Effector memory CD8-positive, alpha-beta T cell (primary cell): ENCODE measurements around the gene HMG20A.

ENCODE experiments used
- ATAC-seq: fragments of 150-1000 bp; cut with Tn5 transposase; replicated peaks from 2 replicates; pipeline ENCODE4 v1.10.0; 2021; ENCODE audit warnings: mild to moderate bottlenecking, moderate library complexity
- DNase-seq, 3 experiments: peaks; one replicate each; pipeline ENCODE4 v3.0.0; 2021
- H3K27ac Mint-ChIP-seq, 2 donors: one replicate each; pipeline ENCODE4 v1.8.0; 2022; ENCODE audit warnings: mild to moderate bottlenecking in 2 of 2, mixed read lengths in 2 of 2, moderate library complexity in 2 of 2
- H3K27me3 Mint-ChIP-seq, 2 donors: one replicate each; pipeline ENCODE4 v1.8.0; 2022; ENCODE audit warnings: mixed read lengths in 2 of 2
- H3K36me3 Mint-ChIP-seq: one replicate; pipeline ENCODE4 v1.8.0; 2022; ENCODE audit warnings: mild to moderate bottlenecking, moderate library complexity, mixed read lengths; ENCODE audit not compliant: insufficient read depth
- H3K4me1 Mint-ChIP-seq, 2 donors: one replicate each; pipeline ENCODE4 v1.8.0; 2022; ENCODE audit warnings: low read depth in 2 of 2, mixed read lengths in 2 of 2
- H3K4me3 Mint-ChIP-seq, 2 donors: one replicate each; pipeline ENCODE4 v1.8.0; 2022; ENCODE audit warnings: mild to moderate bottlenecking in 2 of 2, mixed read lengths in 2 of 2, moderate library complexity in 2 of 2
- H3K9me3 Mint-ChIP-seq, 2 donors: one replicate each; pipeline ENCODE4 v1.8.0; 2022; ENCODE audit warnings: mixed read lengths in 2 of 2

The HMG20A gene

DNA sequence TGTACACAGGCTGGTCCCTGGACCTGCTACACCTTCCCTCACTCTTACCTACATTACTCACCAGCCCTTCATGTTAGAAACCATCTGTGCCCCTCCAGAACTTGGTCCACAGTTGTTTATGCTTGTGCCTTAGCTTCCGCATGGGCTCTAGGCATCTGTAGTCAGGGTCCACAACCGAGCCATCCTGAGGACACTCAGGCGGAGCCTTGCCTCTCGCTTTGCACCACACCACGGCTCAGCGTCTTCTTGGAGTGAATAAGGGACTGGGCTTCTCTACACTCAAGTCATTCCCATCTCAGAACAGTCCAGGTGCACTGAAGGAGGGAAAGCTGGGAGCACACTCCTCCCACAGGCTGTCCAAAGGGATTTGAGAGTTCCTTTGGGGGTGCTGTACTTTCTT is 97.8 kb downstream of the HMG20A start:
- DNase-seq, result no peak
- Mint-ChIP-seq H3K27ac (no peak overlapping the region), H3K9me3 (no peaks in the 10 kb centered on the region), H3K4me3 (no peak overlapping the region), H3K4me1 (no peaks in the 10 kb centered on the region), H3K27me3 (no peaks in the 10 kb centered on the region), H3K36me3 (no peaks in the 10 kb centered on the region)
- no peak for ATAC-seq

DNA sequence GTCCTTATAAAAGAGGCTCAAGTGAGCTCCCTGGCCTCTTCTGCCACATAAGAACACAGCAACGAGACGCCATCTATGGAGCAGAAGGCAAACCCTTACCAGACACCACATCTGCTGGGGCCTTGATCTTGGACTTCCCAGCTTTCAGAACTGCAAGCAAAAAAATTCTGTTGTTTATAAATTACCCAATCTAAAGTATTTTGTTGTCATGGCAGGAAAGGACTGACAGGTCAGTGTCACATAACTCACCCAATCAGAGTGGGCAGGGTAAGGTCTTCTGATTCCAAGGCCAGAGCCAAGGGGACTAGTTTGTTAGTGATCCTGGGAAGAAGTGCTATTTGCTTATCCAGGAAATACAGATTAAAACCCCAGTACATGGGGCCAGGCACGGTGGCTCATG is 98.9 kb downstream of the HMG20A start:
- H3K4me3 Mint-ChIP-seq, result no peak overlapping the region
- no peaks in the 10 kb centered on the region for H3K9me3 Mint-ChIP-seq
- DNase-seq, result no peak
- ATAC-seq, result no peak
- no peak overlapping the region for H3K27ac Mint-ChIP-seq
- no peaks in the 10 kb centered on the region for H3K4me1 Mint-ChIP-seq
- no peaks in the 10 kb centered on the region for H3K36me3 Mint-ChIP-seq
- no peaks in the 10 kb centered on the region for H3K27me3 Mint-ChIP-seq

DNA sequence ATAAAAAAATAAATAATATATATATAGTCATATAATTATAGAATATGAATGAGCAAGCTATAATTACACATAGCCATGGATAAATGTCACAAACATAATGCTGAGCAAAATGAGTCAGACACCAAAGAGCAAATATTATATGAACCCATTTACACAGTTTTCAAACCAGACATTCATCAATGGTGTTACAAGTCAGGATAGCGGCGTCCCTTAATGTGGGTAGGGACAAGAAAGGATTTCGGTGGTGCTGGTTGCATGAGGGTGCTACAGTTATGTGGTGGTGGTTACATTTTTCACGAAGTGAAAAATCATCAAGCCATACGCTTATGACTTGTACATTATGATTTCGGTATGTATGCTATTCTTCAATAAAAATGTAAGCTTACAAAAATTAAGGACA is 100.5 kb downstream of the HMG20A start:
- H3K27me3 Mint-ChIP-seq, result no peaks in the 10 kb centered on the region
- H3K4me3 Mint-ChIP-seq, result no peak overlapping the region
- ATAC-seq (no peak), DNase-seq (no peak)
- H3K4me1 Mint-ChIP-seq, result no peaks in the 10 kb centered on the region
- no peak overlapping the region for H3K27ac Mint-ChIP-seq
- H3K36me3 Mint-ChIP-seq, result no peaks in the 10 kb centered on the region
- no peaks in the 10 kb centered on the region for H3K9me3 Mint-ChIP-seq

DNA sequence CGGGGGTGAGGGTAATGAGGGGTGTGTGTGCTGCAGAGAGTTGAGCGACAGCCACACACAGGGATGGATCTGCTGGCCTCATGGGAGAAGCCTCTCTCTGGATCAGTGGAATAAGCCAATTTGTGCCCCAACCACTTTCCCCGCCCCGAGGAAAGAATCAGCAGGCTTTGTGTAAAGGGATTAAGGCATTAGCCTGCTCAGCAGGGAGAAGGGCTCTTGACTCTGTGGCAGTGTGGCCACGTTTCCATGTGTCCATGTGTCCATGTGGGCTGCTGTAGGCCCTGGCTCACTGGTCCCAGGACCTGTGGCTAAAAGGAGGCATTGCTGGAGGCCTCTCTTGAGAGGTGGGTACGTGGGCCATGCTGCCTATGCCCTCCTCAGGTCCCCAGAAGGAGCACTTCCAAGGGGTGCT is 104.7 kb downstream of the HMG20A start:
- no peak overlapping the region for H3K27ac Mint-ChIP-seq
- no peak overlapping the region for H3K4me3 Mint-ChIP-seq
- H3K9me3 Mint-ChIP-seq, result no peaks in the 10 kb centered on the region
- H3K36me3 Mint-ChIP-seq, result no peaks in the 10 kb centered on the region
- no peaks in the 10 kb centered on the region for H3K4me1 Mint-ChIP-seq
- H3K27me3 Mint-ChIP-seq, result no peaks in the 10 kb centered on the region
- DNase-seq (no peak), ATAC-seq (no peak)

DNA sequence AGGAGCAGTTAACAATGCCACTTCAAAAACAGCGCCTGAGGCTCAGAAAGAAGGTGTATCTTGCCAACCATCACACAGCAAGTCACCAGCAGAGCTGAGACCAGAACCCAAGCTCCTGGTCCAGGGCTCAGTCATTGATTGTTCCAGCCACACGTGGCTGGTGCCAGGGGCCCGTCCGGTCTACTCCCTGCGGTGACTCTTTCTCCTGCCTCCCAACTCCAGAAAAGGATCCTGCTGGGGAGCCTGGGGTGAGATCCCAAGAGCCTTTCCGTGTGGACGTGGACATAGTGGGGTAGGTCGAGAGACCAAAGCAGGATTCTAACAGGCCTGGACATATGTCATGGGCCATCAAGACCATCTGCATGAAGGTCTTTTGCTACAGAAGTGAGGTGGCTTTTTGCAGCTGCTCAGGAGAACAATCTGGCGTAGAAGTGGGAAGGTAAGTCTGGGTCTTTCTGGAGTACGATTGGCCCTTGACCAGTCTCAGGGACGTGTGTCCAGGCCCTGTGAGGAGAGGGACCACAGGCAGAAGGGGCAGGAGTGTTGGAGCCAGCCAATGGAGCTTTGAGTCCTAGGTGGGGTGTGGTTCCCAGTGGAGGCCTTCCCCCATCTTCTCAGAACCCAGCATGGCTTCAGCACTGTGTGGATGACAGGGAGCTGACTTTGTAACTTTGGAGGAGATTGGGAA is 105.4 kb downstream of the HMG20A start:
- H3K4me1 Mint-ChIP-seq, result no peaks in the 10 kb centered on the region
- H3K36me3 Mint-ChIP-seq, result no peaks in the 10 kb centered on the region
- H3K4me3 Mint-ChIP-seq, result no peak overlapping the region
- H3K27me3 Mint-ChIP-seq, result peaks cover 3 to 4% of the 10 kb centered on the region in 2 donors
- DNase-seq, result no peak
- no peak for ATAC-seq
- no peak overlapping the region for H3K27ac Mint-ChIP-seq
- H3K9me3 Mint-ChIP-seq, result no peaks in the 10 kb centered on the region

DNA sequence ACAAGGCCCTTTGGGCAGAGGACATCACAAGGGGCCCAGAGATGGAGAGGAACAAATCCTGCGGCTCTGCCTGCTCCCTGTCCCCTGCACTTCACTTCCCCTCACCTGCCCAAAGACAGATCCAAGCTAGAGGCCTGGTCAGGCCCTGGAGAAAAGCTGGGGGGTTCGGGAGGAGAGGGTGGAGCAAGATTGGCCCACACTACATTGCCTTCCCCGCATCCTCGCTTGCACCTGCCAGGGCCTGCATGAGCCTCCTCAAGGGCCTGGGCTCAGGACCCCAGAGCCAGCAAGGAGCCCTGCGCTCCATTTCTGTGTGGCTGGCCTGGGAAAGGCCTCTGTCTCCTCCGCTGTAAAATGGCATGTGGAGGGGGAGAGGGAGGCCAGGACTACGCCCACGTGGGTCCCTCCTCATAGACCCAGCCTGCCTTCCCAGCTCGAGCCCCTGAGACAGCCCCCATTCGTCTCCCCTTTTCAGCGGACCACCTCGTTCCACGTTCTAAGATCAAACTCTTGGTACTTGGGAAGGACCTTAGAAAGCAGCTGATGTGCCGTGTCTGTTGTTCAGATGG is 106.0 kb downstream of the HMG20A start:
- DNase-seq (no peak), ATAC-seq (no peak)
- no peak overlapping the region for H3K27ac Mint-ChIP-seq
- peaks cover 6 to 11% of the 10 kb centered on the region in 2 donors for H3K27me3 Mint-ChIP-seq
- no peaks in the 10 kb centered on the region for H3K36me3 Mint-ChIP-seq
- H3K9me3 Mint-ChIP-seq, result no peaks in the 10 kb centered on the region
- no peaks in the 10 kb centered on the region for H3K4me1 Mint-ChIP-seq
- no peak overlapping the region for H3K4me3 Mint-ChIP-seq

DNA sequence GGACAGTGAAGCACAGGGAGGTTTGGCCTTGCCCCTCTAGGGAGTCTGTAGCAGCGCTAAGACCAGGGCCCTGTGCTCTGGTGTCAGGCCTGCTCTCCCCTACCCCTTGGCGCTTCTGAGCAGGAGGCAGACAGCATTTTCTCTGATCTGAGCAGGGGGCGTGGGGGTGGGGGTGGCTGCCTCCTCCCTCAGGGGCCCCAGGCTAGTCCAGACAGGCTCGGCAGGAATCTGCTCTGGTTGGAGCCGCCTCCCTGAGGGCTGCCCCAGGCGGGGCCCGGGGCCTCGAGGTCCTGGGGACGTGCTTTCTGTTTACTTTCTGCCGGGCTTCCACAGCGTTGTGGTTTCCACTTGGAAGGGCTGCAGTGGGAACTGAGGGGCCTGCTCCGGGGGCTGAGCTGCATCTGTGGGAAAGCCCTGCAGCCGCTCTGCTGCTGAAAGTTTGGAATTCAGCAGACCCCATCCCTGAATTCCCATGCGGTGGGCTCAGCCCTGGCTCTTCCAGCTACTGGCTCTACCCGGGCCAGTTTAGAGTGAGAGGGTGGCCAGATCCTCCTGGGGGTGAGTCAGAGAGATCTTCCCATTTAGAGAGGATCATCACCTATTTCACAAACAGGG is 106.6 kb downstream of the HMG20A start:
- Mint-ChIP-seq H3K4me3 (no peak overlapping the region), H3K27ac (no peak overlapping the region), H3K9me3 (no peaks in the 10 kb centered on the region), H3K4me1 (no peaks in the 10 kb centered on the region), H3K27me3 (peaks cover 11 to 17% of the 10 kb centered on the region in 2 donors), H3K36me3 (no peaks in the 10 kb centered on the region)
- ATAC-seq (no peak), DNase-seq (no peak)

DNA sequence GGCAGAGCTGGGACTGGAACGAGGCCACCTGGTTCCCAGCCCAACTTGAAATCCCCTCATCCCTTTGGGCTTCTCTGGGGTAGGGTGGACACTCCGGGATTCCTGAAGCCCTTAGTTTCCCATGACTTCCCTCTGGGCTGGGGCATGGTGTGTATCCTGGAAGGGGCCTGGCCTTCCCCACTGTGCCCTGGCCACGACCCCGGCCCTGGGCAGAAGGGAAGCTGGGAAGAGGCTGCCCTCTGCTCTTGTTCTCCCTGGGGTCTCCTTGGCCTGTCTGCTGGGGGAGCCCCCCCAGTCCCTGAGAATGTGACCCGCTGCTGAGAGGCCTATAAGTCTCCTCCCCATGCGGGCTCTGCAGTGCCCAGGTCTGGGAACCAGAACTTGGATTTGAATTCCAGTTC is 107.1 kb downstream of the HMG20A start:
- Mint-ChIP-seq H3K4me3 (no peak overlapping the region), H3K27me3 (peaks cover 11 to 22% of the 10 kb centered on the region in 2 donors), H3K4me1 (no peaks in the 10 kb centered on the region), H3K9me3 (no peaks in the 10 kb centered on the region), H3K36me3 (no peaks in the 10 kb centered on the region), H3K27ac (no peak overlapping the region)
- ATAC-seq (no peak), DNase-seq (no peak)

DNA sequence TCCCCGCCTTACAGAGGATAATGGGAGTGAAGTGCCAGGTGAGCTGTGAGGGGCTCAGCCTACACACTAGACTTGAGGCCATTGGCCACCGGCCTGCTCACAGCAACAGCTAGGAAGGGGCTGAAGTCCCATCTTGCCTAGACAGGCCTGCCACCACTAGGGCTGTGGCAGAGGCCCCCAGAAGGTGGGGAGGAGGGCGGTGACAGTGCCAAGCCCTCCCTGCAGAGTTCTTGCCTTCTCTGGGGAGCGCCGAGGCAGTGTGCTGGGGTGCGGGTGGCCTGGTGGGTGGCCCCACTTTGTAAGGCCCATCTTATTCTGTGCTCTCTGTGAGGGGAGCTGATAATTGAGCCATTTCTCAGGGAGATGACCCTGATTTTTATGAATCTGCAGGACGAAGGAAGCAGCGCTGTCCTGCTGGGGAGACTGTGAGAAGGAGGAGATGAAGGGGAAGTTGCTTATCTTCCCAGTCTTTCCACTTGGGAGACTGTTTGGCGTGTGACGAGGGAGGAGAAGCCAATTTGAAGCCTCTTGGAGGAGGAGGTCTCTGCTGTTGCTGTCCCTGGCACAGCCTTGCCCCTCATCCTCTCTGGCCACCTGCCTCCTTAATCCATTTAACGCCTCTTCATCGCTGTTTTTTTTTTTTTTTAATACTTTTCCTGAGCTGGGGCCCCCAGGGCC is 107.7 kb downstream of the HMG20A start:
- no peak for ATAC-seq
- Mint-ChIP-seq H3K4me1 (no peaks in the 10 kb centered on the region), H3K36me3 (no peaks in the 10 kb centered on the region), H3K27ac (no peak overlapping the region), H3K4me3 (no peak overlapping the region), H3K9me3 (no peaks in the 10 kb centered on the region), H3K27me3 (peaks cover 16 to 28% of the 10 kb centered on the region in 2 donors)
- no peak for DNase-seq

DNA sequence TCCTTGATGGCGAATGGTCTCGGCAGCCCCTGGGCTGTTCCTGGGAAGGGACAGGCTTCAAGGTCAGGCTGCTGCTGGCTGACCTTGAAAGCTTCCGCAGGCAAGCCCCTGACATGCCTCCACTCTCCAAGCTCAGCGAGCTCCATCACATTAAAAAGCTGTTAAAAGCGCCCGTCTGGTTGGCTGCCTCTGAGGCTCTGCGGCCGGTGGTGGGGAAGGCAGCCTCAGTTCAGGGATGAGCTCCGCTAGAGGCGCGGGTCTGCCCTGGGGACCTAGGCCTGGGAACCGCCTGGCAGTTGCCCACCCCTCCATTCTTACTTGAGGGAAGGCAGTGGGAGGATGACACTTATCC is 108.3 kb downstream of the HMG20A start:
- no peak overlapping the region for H3K27ac Mint-ChIP-seq
- peaks cover 22 to 33% of the 10 kb centered on the region in 2 donors for H3K27me3 Mint-ChIP-seq
- H3K4me3 Mint-ChIP-seq, result no peak overlapping the region
- H3K9me3 Mint-ChIP-seq, result no peaks in the 10 kb centered on the region
- H3K4me1 Mint-ChIP-seq, result no peaks in the 10 kb centered on the region
- no peak for DNase-seq
- no peak for ATAC-seq
- H3K36me3 Mint-ChIP-seq, result no peaks in the 10 kb centered on the region

DNA sequence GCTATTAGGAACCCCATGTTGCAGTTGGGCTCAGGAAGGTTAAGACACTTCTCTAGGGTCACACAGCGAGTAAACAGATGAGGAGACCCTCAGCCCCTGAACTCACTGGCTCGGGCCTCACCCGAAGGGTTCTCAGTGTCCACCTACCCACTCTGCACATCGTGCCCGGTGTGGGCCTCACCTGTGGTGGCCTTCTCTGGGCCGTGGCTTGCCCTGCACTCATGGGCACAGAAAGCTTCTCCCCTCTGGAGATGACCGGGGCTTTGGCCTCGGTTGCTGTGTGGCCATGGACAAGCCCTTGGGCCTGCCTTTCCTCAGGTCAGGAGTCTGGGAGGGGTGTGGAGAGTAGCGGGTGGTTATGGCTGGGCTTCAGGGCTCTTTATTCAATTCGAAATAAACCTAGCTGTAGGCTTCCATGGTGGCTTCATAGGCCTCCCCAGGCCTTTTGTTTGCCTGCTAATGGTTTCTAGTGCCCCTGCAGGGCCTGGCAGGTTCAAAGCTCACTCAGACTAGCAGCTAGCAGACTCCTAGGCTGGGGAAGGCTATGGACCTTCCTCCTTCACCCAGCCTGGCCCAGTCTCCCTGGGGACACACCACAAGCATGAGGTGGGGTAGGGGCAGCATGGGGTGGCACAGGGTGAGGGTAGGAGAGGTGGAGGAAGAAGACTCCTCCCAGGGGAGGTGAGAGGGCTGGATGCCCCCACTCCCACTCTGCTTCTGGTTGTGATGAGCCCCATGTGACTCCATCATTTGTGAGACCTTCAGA is 108.9 kb downstream of the HMG20A start:
- ATAC-seq, result no peak
- no peaks in the 10 kb centered on the region for H3K9me3 Mint-ChIP-seq
- H3K36me3 Mint-ChIP-seq, result no peaks in the 10 kb centered on the region
- peaks cover 22 to 37% of the 10 kb centered on the region in 2 donors for H3K27me3 Mint-ChIP-seq
- H3K27ac Mint-ChIP-seq, result no peak overlapping the region
- DNase-seq, result no peak
- H3K4me1 Mint-ChIP-seq, result no peaks in the 10 kb centered on the region
- no peak overlapping the region for H3K4me3 Mint-ChIP-seq

DNA sequence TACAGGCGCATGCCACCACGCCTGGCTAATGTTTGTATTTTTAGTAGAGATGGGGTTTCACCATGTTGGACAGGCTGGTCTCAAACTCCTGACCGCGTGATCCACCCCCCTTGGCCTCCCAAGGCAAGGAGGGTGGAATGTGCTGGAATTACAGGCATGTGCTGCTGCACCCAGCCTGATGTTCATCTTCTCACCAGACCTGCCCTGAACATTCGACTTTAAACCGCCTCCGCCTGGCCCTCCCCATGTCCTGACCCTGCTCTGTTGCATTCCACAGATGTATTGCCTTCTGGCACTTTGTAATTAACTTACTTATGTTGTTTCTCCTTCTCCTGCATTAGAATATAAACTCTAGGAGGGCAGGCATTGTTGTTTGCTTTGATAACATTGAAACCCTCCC is 109.9 kb downstream of the HMG20A start:
- H3K9me3 Mint-ChIP-seq, result no peaks in the 10 kb centered on the region
- H3K27ac Mint-ChIP-seq, result no peak overlapping the region
- peaks cover 23 to 43% of the 10 kb centered on the region in 2 donors for H3K27me3 Mint-ChIP-seq
- ATAC-seq (no peak), DNase-seq (no peak)
- no peaks in the 10 kb centered on the region for H3K36me3 Mint-ChIP-seq
- H3K4me1 Mint-ChIP-seq, result no peaks in the 10 kb centered on the region
- H3K4me3 Mint-ChIP-seq, result no peak overlapping the region

DNA sequence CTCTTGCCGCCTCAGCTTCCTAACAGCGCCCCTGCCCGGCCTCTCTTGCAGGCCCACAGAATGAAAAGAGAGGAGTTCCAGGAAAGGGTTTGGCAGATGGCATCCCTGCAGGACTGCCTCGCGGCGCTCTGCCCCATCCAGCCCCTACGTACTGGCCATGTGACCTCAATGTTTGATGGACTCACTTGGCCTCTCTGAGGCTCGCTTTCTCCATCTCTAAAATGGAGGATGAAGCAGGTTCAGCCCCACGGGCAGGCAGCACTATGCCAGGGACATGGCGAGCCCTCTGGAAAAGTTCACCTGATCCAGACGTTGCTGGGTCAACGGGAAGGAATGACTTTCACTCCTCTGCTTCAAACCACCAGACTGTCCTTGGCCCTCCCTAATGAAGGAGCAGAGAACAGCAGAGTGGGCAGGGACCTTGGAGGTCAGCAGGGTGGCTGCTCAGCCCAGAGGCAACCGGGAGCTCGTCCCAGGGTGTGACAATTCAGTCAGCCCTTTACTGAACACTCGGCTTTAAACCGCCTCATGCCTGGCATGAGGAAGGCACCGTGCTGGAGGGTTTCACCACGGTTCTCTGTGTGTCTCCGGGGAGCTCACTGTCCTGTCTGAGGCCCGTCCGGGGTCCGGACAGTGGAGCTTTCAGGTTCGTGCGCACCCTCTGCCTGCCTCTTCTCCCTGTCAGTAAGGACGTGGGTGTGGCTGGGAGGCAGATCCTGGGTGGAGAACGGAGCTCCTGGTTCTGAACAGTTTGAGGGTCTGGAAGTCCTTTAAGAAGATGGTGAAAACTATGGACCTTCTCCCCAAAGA is 110.7 kb downstream of the HMG20A start:
- no peak for DNase-seq
- Mint-ChIP-seq H3K4me3 (no peak overlapping the region), H3K27ac (no peak overlapping the region), H3K4me1 (no peaks in the 10 kb centered on the region), H3K27me3 (peaks cover 31 to 51% of the 10 kb centered on the region in 2 donors), H3K36me3 (no peaks in the 10 kb centered on the region), H3K9me3 (no peaks in the 10 kb centered on the region)
- ATAC-seq, result no peak
